Left renal cortex interstitium (tissue), 4 donors: ENCODE data around the gene RTP2. TPM values are rescaled to one million over a fixed set of nuclear protein-coding genes. Genes with fewer than 3 reads are reported as not detected.
"Not testable (repeated sequence)": the region's sequence is repeated elsewhere in the genome, so short reads cannot be mapped to it uniquely, and the experiment has no call there.

ENCODE experiments used
- DNase-seq, 4 donors: peaks; one replicate each; pipeline ENCODE4 v3.0.0-alpha.2; 2013; ENCODE audit warnings: low read depth in 4 of 4, low spot score in 2 of 4, missing footprints in 1 of 4
- polyA plus RNA-seq, 4 donors: library from polyadenylated mRNA; unstranded; fragments of 120-200 nt; gene quantifications; one replicate each; pipeline ENCODE4 v1.2.1, GENCODE V29; 2013; ENCODE audit not compliant: insufficient read length in 4 of 4

The RTP2 gene
- polyA plus RNA-seq, 4 donors = not detected

GRCh38 chr3:187717572-187717971 is 15.2 kb upstream of the RTP2 start:
- no peak for DNase-seq

- DNase-seq = peak in 1 of 4 donors; percentile 71
Measured at GRCh38 chr3:187714404-187714979, 12.1 kb upstream of the RTP2 start.

- no peak for DNase-seq
Measured at GRCh38 chr3:187713504-187713903, 11.1 kb upstream of the RTP2 start.

- no peak for DNase-seq
Measured at GRCh38 chr3:187709155-187709554, 6.8 kb upstream of the RTP2 start.

- DNase-seq = no peak
Measured at GRCh38 chr3:187708696-187709095, 6.3 kb upstream of the RTP2 start.

DNA sequence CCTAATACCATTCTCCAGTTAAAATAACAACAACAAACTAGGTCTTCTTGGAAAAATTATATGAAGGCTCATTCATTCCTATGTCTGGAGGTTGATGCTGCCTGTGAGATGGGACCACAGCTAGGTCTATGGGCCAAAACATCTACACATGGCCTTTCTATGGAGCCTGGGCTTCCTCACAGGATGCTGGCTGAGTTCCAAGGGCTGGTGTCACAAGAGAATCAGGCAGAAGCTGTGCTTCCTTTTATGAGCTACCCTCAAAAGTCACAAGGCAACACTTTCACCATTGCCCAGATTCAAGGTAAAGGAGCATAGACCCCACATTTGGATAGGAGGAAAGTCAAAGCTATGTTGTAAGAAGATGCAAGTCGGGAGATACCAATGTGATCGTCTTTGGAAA is 4.6 kb upstream of the RTP2 start:
- DNase-seq = no peak

DNA sequence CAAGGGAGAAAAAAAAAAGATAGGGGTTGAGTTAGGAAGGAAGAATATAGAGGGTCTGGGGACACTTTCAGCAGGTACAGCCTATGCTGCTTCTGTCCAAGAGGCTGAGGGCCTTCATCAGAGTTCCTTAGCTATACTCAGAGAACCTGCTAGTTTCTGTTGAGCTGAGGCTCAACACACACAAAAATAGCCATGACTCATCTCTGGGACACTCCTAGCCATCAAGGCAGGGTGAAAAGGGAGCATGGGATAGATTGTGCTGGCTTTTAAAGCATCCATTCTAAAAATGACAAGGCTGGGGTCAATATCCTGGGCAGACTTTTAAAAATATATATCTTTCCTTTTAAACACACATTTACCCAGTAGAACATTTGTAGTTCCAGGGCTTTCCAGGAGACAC is 2.8 kb upstream of the RTP2 start:
- no peak for DNase-seq

GRCh38 chr3:187700249-187700648 is 2.1 kb downstream of the RTP2 start:
- no peak for DNase-seq

DNA sequence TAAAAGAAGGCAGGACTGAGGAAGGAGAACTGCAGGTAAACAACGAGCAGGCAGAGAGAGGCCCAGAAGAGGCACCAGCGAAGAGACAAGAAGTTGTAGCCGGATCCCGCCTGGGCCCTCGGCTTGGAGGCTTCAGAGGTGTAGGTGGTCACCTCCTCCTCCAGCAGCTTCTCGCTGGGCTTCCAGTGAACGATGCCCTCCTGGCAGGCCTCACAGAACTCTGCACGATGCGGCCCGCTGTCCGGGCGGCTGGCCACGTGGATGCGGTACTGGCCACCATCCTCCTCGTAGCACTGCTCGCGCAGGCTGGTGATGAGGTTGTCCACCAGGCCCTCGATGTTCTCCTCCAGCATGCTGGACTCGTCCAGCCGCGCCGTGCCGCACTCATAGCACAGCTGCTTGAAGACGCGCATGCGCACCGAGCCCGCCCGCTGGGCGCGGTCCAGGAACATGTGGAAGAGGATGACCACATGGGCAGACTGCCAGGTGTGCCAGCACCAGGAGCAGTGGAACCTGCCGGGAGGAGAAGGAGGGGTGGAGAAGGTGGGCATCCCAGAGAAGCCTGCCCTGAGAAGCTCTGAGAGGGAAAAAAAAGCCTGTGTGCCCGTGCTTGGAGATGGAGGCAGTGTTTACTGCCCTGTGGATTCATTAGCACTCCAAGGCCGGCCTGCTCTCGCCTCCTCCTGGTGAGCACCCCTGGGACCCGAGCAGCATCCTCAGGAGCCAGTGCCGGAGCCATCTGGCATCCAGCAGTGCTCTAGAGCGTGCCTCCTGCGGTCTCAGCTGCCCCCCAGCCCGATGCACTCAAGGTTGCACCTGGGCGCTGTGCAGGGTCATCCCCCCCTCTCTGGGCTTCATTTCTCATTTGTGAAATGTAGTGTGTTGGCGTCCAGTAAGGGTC is 3.6 kb downstream of the RTP2 start:
- DNase-seq = no peak

- no peak for DNase-seq
Measured at GRCh38 chr3:187696021-187696420, 6.3 kb downstream of the RTP2 start.

GRCh38 chr3:187695449-187695848 is 6.9 kb downstream of the RTP2 start:
- no peak for DNase-seq

- no peak for DNase-seq
Measured at GRCh38 chr3:187694801-187695200, 7.6 kb downstream of the RTP2 start.

GRCh38 chr3:187693431-187693830 is 8.9 kb downstream of the RTP2 start:
- no peak for DNase-seq

DNA sequence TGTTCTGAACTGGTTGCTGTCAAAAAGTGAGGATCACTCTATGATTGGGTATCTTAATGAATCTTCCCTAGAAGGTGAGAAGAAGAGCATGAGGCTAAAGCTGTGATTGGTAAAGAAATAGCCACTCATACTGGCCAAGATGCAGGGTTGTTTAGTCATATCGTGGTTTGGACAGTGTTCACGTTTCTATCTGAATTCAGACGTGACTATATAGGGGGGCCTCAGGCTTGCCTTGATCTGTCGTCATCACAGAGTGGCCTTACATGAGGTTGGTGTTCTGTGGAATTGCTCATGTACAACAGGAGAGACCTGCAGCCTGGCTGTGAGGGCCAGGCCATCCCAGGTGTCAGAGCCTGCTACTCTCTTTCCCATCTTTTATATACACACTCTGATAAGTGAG is 12.4 kb downstream of the RTP2 start:
- DNase-seq = no peak

DNA sequence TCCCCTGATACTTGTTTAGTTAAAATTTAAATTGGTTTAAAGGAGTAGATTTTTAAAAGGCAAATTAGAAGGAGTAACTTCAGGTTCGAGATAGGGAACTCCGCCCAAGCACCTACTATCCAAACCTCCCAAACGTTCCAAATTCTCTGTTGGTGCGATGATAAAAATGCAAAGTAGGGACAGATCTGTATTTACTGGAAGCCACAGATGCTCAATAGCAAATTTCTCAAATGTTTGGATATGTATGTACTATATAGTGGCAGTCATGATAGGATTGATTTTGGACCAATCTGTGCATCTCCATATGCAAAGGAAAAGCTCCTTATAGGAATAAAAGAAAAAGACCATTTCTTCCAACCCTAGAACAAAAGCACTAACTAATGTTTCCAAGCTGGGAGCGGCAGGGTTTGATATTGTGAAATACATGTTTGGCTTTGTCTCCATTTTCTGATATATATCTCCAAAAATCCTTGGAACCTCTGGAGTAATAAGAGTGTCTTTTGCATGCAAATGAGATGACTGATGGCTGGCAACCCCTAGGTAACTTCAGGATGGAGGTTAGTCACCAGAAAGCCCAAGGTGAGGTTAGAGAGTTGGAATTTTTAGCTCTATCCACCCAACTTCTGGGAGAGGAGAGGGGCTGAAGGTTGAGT is 15.6 kb downstream of the RTP2 start:
- no peak for DNase-seq

DNA sequence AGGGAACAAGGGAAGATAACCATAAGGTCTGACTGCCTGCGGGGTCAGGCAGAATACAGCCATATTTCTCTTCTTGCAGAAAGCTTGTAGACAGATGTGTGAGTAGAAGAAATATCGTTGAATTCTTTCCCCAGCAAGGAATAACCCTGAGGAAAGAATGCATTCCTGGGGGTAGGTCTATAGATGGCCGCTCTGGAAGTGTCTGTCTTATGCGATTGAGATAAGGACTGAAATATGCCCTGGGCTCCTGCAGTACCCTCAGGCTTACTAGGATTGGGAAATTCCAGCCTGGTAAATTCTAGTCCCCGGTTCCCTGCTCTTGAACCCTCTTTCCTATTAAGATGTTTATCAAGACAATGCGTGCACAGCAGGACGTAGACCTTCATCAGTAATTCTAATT is 16.4 kb downstream of the RTP2 start:
- no peak for DNase-seq

DNA sequence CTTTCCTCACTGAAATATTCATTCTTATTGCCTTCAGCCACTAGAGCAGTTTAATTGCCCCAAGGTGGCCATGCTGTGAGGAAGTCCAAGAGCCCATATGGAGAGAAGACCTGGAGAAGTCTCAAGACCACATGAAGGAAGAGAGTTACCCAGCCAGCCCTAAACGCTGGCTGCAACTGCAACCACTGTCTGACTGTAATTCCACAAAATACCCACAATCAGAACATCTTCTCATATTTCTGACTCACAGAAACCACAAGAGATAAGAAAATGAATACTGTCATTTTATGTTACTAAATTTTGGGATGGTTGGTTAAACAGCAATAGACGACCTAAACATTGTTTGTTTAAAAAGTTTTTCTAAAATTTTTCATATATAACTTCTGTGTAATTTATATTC is 17.5 kb downstream of the RTP2 start:
- no peak for DNase-seq

DNA sequence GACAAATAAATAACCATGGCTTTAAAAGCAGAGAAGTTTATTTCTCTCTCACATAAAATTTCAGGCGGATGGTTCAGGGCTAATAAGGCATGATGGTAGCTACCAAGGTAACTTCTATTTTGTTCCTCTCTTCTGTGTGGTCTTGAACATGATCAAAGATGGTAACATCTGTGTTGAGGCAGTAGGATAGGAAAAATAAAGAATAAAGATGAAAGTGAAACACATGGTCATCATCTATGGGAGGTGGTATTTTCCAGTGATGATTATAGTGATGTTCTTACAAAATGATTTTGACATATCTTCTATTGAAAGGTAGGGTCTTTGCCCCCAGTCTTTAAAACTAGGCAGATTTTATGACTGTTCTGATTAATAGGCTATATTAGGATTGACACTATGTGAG is 17.9 kb downstream of the RTP2 start:
- no peak for DNase-seq

DNA sequence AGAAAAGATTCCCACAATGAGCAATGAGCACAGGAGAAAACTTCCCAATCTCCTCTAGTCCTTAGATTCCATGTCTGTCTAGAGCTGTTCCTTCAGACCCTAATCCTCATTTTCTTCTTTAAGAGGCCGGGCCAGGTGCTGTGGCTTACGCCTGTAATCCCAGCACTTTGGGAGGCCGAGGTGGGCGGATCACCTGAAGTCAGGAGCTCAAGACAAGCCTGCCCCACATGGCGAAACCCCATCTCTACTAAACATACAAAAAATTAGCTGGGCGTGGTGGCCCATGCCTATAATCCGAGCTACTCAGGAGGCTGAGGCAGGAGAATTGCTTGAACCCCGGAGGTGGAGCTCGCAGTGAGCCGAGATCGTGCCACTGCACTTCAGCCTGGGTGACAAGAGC is 20.6 kb downstream of the RTP2 start:
- DNase-seq = not testable (repeated sequence)

DNA sequence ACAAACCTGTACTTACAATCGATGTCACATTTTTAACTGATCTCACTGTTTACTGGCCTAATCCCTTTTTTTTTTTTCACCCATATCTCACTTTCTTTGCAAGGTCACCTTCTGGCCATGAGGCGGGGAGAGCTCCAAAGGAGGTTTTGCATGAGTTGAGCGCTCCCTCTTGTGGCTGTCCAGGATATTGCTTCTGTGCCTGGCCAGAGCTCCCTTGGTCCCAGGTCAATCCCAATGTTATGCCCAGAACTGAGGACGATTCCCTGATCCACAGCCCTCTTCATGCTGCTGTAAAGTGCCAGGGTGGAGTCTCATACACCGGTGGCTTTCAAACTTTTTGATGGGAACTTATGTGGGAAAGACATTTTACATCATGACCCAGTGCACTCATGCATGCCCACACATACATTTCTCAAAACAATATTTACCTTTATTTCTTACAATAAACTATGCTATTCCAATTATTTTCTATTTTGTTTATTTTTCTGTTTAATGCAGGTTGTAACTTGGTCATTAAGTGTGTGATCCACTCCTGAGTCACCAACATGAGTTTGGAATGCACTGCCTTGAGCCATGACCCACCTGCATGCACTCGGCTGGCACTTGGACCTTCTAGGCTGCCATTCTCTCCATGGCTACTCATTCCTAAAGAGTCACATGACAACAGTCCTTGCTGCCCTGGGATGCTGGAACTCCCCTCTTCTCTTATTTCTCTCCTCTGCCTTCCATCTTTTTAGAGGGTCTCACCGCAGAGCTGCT is 22.5 kb downstream of the RTP2 start:
- DNase-seq = peak in 3 of 4 donors; percentile 42 to 62 (median 46)

GRCh38 chr3:187678726-187679268 is 23.6 kb downstream of the RTP2 start:
- DNase-seq = peak in 2 of 4 donors; percentile 26 to 57
